GM13977 (cell line): ENCODE results near the gene HIPK3.
"Not testable (repeated sequence)": the region's sequence is repeated elsewhere in the genome, so short reads cannot be mapped to it uniquely, and the experiment has no call there.

Experiments used
- DNase-seq: peaks from one replicate; pipeline ENCODE4 v3.0.0; 2012; ENCODE audit warnings: low spot score
- in situ Hi-C: fragments of 300-500 bp; cut with MboI; formaldehyde crosslinking; loops from one replicate; pipeline ENCODE4 v1.12.0; 2022; ENCODE audit warnings: low sequenced_read_pairs, low pct_unique_long_range_greater_than_20kb, mixed read lengths, inconsistent platforms; ENCODE audit not compliant: unreplicated experiment
- TF ChIP-seq, protein P1 (sequence below): IDR thresholded peaks from 2 replicates; pipeline ENCODE4 v1.5.1; 2012; ENCODE audit warnings: mild to moderate bottlenecking, control low read depth; ENCODE audit not compliant: insufficient read depth; ENCODE audit errors: extremely low read depth, missing control alignments

HIPK3 gene

DNA sequence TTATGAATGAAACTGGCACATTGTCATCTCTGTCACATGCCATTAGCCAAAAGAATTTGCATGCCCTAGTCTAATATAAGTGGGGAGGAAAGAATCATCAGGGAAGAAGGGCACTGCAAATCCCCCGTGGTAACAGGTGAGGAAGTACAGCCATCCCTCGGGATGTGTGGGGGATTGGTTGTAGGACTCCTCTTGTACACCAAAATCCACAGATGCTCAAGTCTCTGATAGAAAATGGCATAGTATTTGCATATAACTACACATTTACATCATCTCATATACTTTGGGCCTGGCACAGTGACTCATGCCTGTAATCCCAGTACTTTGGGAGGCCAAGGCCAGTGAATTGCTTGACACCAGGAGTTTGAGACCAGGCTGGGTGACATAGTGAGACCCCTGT is 109.7 kb downstream of the HIPK3 start:
- in situ Hi-C loops, result no loop called here
- TF ChIP-seq, protein P1, sequence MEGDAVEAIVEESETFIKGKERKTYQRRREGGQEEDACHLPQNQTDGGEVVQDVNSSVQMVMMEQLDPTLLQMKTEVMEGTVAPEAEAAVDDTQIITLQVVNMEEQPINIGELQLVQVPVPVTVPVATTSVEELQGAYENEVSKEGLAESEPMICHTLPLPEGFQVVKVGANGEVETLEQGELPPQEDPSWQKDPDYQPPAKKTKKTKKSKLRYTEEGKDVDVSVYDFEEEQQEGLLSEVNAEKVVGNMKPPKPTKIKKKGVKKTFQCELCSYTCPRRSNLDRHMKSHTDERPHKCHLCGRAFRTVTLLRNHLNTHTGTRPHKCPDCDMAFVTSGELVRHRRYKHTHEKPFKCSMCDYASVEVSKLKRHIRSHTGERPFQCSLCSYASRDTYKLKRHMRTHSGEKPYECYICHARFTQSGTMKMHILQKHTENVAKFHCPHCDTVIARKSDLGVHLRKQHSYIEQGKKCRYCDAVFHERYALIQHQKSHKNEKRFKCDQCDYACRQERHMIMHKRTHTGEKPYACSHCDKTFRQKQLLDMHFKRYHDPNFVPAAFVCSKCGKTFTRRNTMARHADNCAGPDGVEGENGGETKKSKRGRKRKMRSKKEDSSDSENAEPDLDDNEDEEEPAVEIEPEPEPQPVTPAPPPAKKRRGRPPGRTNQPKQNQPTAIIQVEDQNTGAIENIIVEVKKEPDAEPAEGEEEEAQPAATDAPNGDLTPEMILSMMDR, result no peak
- no peak for DNase-seq

DNA sequence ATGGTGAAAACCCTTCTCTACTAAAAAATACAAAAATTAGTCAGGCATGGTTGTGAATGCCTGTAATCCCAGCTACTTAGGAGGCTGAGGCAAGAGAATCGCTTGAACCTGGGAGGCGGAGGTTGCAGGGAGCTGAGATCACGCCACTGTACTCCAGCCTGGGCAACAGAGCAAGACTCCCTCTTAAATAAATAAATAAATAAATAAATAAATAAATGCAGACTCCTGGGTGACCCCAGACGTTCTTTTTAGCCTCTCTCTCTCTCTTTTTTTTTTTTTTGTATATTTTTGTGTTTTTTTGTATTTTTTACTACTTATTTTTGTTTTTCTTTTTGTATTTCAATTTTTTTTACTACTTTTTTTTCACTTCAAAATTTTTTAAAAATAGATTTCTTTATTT is 111.3 kb downstream of the HIPK3 start:
- in situ Hi-C loops, result not testable (repeated sequence)

DNA sequence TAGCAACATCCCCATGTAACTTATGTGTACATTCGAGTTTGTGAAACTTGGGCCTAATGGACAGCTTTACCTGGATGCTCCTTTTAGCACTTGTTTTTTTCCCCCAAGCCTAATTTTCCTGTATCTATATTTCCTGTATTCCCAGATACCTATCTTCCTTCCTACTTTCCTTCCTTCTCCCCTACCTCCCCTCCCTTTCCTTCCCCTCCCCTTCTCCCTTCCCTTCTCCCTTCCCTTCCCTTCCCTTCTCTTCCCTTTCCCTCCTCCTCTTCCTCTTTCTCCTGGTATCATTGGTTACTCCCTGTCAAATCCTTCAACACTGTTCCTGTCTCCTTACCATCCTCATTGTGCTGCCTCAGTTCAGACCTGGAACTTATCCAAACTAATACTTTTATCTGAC is 111.8 kb downstream of the HIPK3 start:
- no peak for DNase-seq
- TF ChIP-seq, protein P1, result no peak
- in situ Hi-C loops, result no loop called here

More for the DNA sequence above, 111.3 kb downstream of the HIPK3 start:
- not testable (repeated sequence) for DNase-seq

DNA sequence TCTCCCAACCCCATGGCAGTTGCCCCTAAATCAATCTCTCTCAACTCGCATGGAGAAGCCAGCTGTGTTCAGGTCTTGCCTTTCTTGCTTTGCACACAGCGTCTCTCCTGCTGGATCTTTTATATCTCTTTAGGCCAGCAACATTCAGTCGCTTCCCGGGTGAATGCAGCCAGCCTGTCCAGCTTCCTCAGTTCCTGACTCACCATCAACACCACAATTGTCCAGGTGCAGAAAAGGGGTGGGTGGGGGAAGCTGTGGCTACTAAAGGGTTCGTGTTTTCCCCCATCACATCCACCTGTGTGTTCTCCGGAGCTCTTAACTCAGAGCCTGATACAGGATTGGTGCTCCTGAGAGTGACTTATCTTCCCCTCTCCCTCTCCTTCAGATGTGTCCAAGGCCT is 116.5 kb downstream of the HIPK3 start:
- TF ChIP-seq, protein P1, result no peak
- no peak for DNase-seq
- in situ Hi-C loops, result no loop called here

DNA sequence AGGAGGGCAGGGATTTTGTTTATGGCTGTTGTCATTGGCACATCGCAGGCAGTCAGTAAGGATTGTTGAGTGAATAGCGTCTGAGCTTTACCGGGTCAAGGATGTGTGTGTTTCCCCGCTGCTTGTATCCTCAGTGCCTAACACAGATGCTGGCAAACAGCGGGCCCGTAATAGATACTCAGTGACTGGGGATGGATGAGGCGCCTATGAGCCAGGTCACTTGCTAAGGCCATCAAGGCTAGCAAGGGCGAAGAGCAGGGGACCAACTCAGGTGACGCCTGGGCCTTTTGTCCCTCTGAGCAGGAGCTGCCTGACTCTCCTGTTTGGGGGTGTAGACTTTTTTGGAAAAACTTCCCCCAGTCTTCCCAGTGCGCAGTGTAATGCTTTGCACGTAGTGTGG is 118.1 kb downstream of the HIPK3 start:
- in situ Hi-C loops, result no loop called here
- no peak for DNase-seq
- TF ChIP-seq, protein P1, result no peak

DNA sequence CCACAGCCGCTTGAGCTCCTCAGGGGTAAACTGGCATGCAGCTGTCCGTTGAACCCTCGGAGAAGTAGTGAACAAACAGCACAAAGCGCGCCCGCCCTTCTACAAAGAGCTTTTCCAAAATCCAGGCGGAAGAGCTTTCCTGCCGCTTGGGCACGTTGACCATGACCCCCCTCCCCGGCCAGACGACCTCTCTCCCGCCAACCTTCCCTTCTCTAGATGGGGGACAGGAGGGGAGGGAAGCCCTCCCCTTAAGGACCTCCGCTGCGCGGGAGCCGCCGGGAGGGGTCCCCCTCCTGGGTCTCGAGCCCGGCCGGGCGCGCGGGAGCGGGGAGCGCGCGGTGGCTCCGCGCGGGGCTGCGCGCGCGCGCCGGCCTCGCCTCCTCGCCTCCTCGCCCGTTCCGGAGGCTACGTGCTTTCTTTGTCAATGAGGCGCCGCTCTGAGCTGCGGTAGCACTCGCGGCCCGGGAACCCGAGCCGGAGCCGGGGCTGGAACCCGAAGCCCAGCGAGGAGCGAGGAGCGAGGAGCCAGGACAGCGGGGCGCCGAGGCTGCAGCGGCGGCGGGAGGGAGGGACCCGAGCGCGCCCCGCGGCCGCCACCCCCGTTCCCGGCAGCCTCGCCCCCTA is 118.6 kb downstream of the HIPK3 start, which contains the start of gene KIAA1549L:
KIAA1549L (plus strand) TSS at position 421 of the 624 bp plus-strand sequence.
- peak; percentile 54 for DNase-seq
- TF ChIP-seq, protein P1, result peak; percentile 10
- in situ Hi-C loops, result no loop called here

DNA sequence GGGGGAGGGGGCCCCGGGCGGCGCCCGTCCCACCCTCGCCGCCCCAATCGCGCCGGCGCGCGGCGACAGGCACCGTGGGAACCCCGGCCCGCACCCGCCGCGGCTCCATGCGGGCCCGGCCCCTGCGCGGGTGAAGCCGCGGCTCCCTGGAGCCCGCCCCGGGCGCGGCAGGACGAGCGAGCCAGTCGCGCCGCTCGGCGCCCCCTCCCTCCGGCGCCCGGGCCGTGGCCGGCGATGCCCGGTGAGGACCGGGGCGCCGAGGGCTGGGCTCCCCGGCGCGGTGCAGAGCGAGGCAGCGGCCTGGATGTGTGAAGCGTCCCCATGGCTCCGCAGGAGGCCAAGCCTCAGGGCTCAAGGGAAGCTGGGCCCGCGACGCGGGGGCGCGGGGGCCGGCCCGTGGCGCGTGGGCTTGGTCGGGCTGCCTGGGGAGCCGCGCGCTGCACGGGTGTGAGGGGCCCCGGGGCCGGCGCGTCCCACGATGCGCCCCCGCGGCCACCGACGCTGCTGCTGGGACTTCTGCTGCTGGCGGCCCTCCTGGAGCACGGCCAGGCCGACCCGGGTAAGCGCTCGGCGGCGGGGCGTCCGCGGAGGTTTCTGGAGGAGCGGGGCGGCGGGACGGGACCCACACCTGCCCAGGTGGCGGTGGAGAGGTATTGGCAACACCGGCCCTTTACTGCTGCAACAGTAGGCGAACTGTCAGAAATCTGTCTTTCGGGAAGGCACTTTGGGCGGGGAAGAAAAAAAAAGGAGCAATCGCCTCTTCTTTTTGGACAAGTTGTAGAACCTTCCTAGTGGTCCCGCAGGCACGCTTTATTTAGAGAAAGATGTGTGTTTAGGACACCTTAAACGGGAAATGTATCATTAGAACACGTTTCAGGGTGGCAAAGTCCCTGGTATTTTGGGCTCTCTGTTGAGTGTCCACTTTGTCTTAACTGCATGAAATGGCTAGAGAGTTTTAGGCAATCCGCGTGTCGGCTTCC is 119.4 kb downstream of the HIPK3 start:
- TF ChIP-seq, protein P1, result no peak
- peak; percentile 55 for DNase-seq
- in situ Hi-C loops, result no loop called here
